ENCODE results near the gene SLC8A3. TPM values are rescaled to one million over a fixed set of nuclear protein-coding genes. Genes with fewer than 3 reads are reported as not detected.
"Not testable (repeated sequence)": the region's sequence is repeated elsewhere in the genome, so short reads cannot be mapped to it uniquely, and the experiment has no call there.

SLC8A3 gene
- total RNA-seq: 1 to 10 TPM in 2 of 4 donors, under 1 TPM in 1, not detected in 1; 0.85 to 1.8 (median 1.0) TPM

- Histone ChIP-seq H3K27ac (no peak within 1 kb of the TSS), H3K9me3 (no peaks in the 10 kb centered on the region), H3K36me3 (no peaks in the 10 kb centered on the region), H3K27me3 (no peaks in the 10 kb centered on the region), H3K4me1 (no peaks in the 10 kb centered on the region), H3K4me3 (peak within 1 kb of the TSS in 1 of 2 donors; percentile 9)
- TF ChIP-seq POLR2A (IDR thresholded peaks at IDR 0.05): no peak
- no peak for TF ChIP-seq CTCF (IDR thresholded peaks at IDR 0.05)
- intact Hi-C loops (cut with DNase I; ENCODE audit: low total_unique reads): no loop called here
- DNase-seq: no peak
Measured at GRCh38 chr14:70188659-70189455, at the start of gene SLC8A3. SLC8A3 (minus strand) TSS chr14:70188951; CDS start chr14:70168422, 20,529 bp downstream.

GRCh38 chr14:70237710-70238109, 49.0 kb upstream of the SLC8A3 start:
- no peaks in the 10 kb centered on the region for H3K9me3 ChIP-seq
- no peaks in the 10 kb centered on the region for H3K27me3 ChIP-seq
- H3K4me3 ChIP-seq: no peak overlapping the region
- TF ChIP-seq CTCF (IDR thresholded peaks at IDR 0.05): no peak
- TF ChIP-seq POLR2A (IDR thresholded peaks at IDR 0.05): no peak
- no peak for DNase-seq
- no peaks in the 10 kb centered on the region for H3K36me3 ChIP-seq
- no peak overlapping the region for H3K27ac ChIP-seq
- H3K4me1 ChIP-seq: no peaks in the 10 kb centered on the region
- intact Hi-C loops (cut with DNase I; ENCODE audit: low total_unique reads): no loop called here

- H3K27me3 ChIP-seq: no peaks in the 10 kb centered on the region
- intact Hi-C loops (cut with DNase I; ENCODE audit: low total_unique reads): no loop called here
- no peak for TF ChIP-seq CTCF (IDR thresholded peaks at IDR 0.05)
- no peak for TF ChIP-seq POLR2A (IDR thresholded peaks at IDR 0.05)
- H3K4me1 ChIP-seq: no peaks in the 10 kb centered on the region
- no peaks in the 10 kb centered on the region for H3K9me3 ChIP-seq
- H3K4me3 ChIP-seq: no peak overlapping the region
- H3K36me3 ChIP-seq: no peaks in the 10 kb centered on the region
- DNase-seq: no peak
- H3K27ac ChIP-seq: no peak overlapping the region
Measured at GRCh38 chr14:70234066-70234950, 45.6 kb upstream of the SLC8A3 start.

GRCh38 chr14:70231756-70232544, 43.2 kb upstream of the SLC8A3 start:
- intact Hi-C loops (cut with DNase I; ENCODE audit: low total_unique reads); H3K27me3 ChIP-seq; DNase-seq; H3K4me3 ChIP-seq; H3K4me1 ChIP-seq; H3K9me3 ChIP-seq; H3K36me3 ChIP-seq; H3K27ac ChIP-seq: not testable (repeated sequence)

GRCh38 chr14:70229877-70230640, 41.3 kb upstream of the SLC8A3 start:
- H3K4me1 ChIP-seq; H3K27me3 ChIP-seq; H3K36me3 ChIP-seq; intact Hi-C loops (cut with DNase I; ENCODE audit: low total_unique reads); H3K4me3 ChIP-seq; H3K27ac ChIP-seq; H3K9me3 ChIP-seq; DNase-seq: not testable (repeated sequence)

Data from uterus (tissue), 4 donors.